Upper lobe of right lung (tissue), 1 donor: ENCODE measurements around the gene CCDC89. TPM values are rescaled to one million over a fixed set of nuclear protein-coding genes. Genes with fewer than 3 reads are reported as not detected.
A peak's percentile ranks its signal among the peaks of the same experiment; 100 is the strongest.

ENCODE experiments used
- ATAC-seq: fragments of 200-7000 bp; cut with Tn5 transposase; one replicate; pipeline ENCODE4 v1.9.1; 2020; ENCODE audit warnings: mild to moderate bottlenecking, moderate library complexity
- DNase-seq: peaks from one replicate; pipeline ENCODE4 v3.0.0-alpha.2; 2020
- H3K27ac ChIP-seq: fragments of 200-600 bp; one replicate; pipeline ENCODE4 v1.8.0; 2022
- H3K27me3 ChIP-seq: fragments of 200-600 bp; one replicate; pipeline ENCODE4 v1.8.0; 2022; ENCODE audit warnings: mild to moderate bottlenecking
- H3K36me3 ChIP-seq: fragments of 200-600 bp; one replicate; pipeline ENCODE4 v1.8.0; 2022
- H3K4me1 ChIP-seq: fragments of 200-600 bp; one replicate; pipeline ENCODE4 v1.8.0; 2022
- H3K4me3 ChIP-seq: fragments of 200-600 bp; one replicate; pipeline ENCODE4 v1.8.0; 2022; ENCODE audit warnings: mild to moderate bottlenecking
- H3K9me3 ChIP-seq: fragments of 200-600 bp; one replicate; pipeline ENCODE4 v1.8.0; 2022
- intact Hi-C: fragments of 100-400 bp; cut with DNase I; formaldehyde crosslinking; loops from one replicate; pipeline ENCODE4 v1.11.0; 2022
- total RNA-seq: library from RNA; stranded (reverse); fragmentation: NEBNext Ultra II Directional; extraction: Animal tissue kit (Norgen Biotek cat#: 25700); gene quantifications from one replicate; pipeline ENCODE4 v1.2.1, GENCODE V29; 2021
- TF ChIP-seq, protein P1 (sequence below): fragments of 200-600 bp; IDR thresholded peaks from one replicate; pipeline ENCODE4 v1.8.0; 2022; ENCODE audit warnings: antibody characterized with exemption
- donor health status: DM: no; HTN: yes; CAD: no; lungs with severe emphysema.

Gene CCDC89
- total RNA-seq, 1 donor from 2014 or later, result 1.2 TPM

DNA sequence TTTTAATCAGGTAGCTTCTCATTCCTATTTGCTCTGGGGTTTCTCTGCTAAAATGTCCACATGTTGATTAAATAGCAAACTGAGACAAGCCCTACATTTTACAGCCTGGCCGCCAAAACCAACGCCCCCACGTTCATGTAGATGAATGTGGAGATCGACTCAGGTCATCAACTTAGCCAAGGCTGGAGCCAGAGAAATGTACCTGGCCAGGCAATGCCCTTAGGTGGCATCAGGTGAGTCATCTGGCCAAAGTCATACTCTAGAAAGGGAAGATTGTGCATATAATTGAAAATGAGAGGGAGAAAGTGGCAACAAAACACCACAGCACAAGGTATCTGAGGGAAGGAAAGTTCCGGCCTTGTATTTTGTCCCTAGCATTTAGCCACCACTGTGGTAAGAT, 37.1 kb upstream of the CCDC89 start:
- Histone ChIP-seq H3K4me3 (no peak overlapping the region), H3K27ac (no peak overlapping the region), H3K9me3 (no peaks in the 10 kb centered on the region), H3K36me3 (peaks cover 4% of the 10 kb centered on the region), H3K4me1 (no peaks in the 10 kb centered on the region), H3K27me3 (no peaks in the 10 kb centered on the region)
- intact Hi-C loops, result no loop called here
- DNase-seq, result no peak
- TF ChIP-seq, protein P1, sequence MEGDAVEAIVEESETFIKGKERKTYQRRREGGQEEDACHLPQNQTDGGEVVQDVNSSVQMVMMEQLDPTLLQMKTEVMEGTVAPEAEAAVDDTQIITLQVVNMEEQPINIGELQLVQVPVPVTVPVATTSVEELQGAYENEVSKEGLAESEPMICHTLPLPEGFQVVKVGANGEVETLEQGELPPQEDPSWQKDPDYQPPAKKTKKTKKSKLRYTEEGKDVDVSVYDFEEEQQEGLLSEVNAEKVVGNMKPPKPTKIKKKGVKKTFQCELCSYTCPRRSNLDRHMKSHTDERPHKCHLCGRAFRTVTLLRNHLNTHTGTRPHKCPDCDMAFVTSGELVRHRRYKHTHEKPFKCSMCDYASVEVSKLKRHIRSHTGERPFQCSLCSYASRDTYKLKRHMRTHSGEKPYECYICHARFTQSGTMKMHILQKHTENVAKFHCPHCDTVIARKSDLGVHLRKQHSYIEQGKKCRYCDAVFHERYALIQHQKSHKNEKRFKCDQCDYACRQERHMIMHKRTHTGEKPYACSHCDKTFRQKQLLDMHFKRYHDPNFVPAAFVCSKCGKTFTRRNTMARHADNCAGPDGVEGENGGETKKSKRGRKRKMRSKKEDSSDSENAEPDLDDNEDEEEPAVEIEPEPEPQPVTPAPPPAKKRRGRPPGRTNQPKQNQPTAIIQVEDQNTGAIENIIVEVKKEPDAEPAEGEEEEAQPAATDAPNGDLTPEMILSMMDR, result no peak
- no peak for ATAC-seq

DNA sequence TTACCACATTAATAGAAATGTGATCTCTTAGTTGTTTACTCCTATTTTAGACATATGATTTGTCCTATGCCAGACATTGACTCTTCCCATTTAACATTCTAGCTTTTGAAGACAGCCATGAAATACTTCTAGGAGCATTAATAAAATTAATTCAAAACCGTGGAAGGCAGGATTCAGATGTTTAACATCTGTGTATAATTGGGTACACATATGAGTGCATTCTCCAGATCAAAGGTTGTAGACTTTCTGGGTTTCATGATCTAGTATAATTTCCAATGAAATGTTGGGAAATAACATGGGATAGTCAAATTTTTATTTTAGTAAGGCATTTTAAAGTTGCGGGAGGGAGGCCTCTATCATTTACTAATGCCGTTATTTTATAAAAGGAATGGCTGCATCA, 35.2 kb upstream of the CCDC89 start:
- intact Hi-C loops, result no loop called here
- DNase-seq, result no peak
- Histone ChIP-seq H3K4me3 (no peak overlapping the region), H3K27ac (no peak overlapping the region), H3K27me3 (no peaks in the 10 kb centered on the region), H3K9me3 (no peaks in the 10 kb centered on the region), H3K36me3 (no peaks in the 10 kb centered on the region), H3K4me1 (no peaks in the 10 kb centered on the region)
- TF ChIP-seq, protein P1, result no peak
- ATAC-seq, result no peak

DNA sequence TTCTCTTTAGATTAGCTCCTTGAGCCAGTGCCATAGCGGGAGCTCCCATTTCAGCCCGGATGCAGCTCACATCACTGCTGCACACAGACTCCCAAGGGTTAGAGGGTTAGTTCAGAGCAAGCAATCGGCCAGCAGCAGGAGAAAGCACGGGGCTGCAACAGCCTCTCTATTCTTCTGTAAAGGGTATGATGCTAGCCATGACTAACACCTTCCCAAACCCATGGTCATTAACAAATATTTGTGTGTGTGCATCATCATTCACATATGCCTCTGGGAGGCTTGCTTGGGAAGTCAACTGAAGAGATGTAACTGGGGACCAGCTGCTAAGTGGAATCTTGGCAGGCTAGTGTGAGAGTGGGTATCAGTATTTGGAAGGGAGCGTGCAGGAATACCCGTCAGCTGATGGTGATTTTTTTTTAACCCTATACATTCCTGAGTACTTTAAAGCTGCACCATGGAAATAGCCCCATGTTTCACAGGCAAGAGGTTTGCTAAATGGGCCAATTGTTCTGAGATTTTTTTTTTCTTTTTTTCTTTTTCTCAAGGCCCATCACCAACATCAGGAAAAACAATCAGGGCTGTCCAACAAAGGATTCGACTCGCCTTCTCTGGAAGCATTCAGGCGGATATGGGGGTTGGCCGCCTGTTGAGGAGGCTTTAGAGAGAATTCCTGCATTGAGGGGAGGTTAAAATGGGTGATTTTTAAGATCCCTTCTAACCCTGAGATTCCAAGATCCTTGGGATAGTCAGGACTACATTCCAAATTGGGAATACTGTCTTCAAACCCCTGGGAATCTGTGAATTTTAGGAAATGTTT, 33.2 kb upstream of the CCDC89 start:
- TF ChIP-seq, protein P1, result no peak
- Histone ChIP-seq H3K4me3 (peak overlapping the region; percentile 33), H3K27me3 (no peaks in the 10 kb centered on the region), H3K9me3 (no peaks in the 10 kb centered on the region), H3K27ac (peak overlapping the region; percentile 65), H3K36me3 (no peaks in the 10 kb centered on the region), H3K4me1 (no peaks in the 10 kb centered on the region)
- intact Hi-C loops, result no loop called here
- DNase-seq, result no peak
- ATAC-seq, result peak; percentile 46

- peak overlapping the region; percentile 33 for H3K4me3 ChIP-seq
- intact Hi-C loops, result no loop called here
- H3K27ac ChIP-seq, result peak overlapping the region; percentile 65
- H3K9me3 ChIP-seq, result no peaks in the 10 kb centered on the region
- DNase-seq, result no peak
- no peaks in the 10 kb centered on the region for H3K27me3 ChIP-seq
- no peak for ATAC-seq
- TF ChIP-seq, protein P1, result no peak
- H3K4me1 ChIP-seq, result no peaks in the 10 kb centered on the region
- H3K36me3 ChIP-seq, result no peaks in the 10 kb centered on the region
These were observed 32.3 kb upstream of the CCDC89 start for GRCh38 chr11:85718126-85718943.

- TF ChIP-seq, protein P1, result no peak
- H3K4me1 ChIP-seq, result no peaks in the 10 kb centered on the region
- H3K27me3 ChIP-seq, result no peaks in the 10 kb centered on the region
- no peak overlapping the region for H3K27ac ChIP-seq
- H3K4me3 ChIP-seq, result peak overlapping the region; percentile 33
- intact Hi-C loops, result no loop called here
- no peaks in the 10 kb centered on the region for H3K9me3 ChIP-seq
- DNase-seq (no peak), ATAC-seq (no peak)
- H3K36me3 ChIP-seq, result no peaks in the 10 kb centered on the region
These were observed 31.4 kb upstream of the CCDC89 start for GRCh38 chr11:85717429-85717828.
